HepG2 (cell line): Measurements from ENCODE around the gene CCNI2. TPM values are rescaled to one million over a fixed set of nuclear protein-coding genes. Genes with fewer than 3 reads are reported as not detected.

Source experiments
- GATAD1 ChIP-seq: IDR thresholded peaks from 2 replicates; pipeline ENCODE4 v1.6.1; 2016; ENCODE audit warnings: missing genetic modification reagents, missing compliant biosample characterization
- MXI1 ChIP-seq: IDR thresholded peaks from 3 replicates; pipeline ENCODE4 v1.6.1; 2012; ENCODE audit warnings: low read depth, low read length, inconsistent platforms, borderline replicate concordance
- MYC ChIP-seq: sonication (generic); formaldehyde crosslinking; IDR thresholded peaks from 2 replicates; pipeline ENCODE4 v1.9.0; 2021; ENCODE audit warnings: missing genetic modification reagents, borderline replicate concordance
- PHF5A ChIP-seq: IDR thresholded peaks from one replicate; pipeline ENCODE4 v1.6.1; 2018; ENCODE audit warnings: low read depth, missing genetic modification reagents; ENCODE audit not compliant: unreplicated experiment
- POLR2AphosphoS2 ChIP-seq: IDR thresholded peaks from 2 replicates; pipeline ENCODE4 v1.6.1; 2011; ENCODE audit warnings: low read depth, low read length, improper control_type of control experiment
- RXRA ChIP-seq: sonication (generic); formaldehyde crosslinking; IDR thresholded peaks from 2 replicates; pipeline ENCODE4 v1.5.1; 2020; ENCODE audit warnings: missing genetic modification reagents
- ZNF326 ChIP-seq: sonication (generic); formaldehyde crosslinking; IDR thresholded peaks from 2 replicates; pipeline ENCODE4 v1.4.0; 2020; ENCODE audit warnings: missing genetic modification reagents, borderline replicate concordance
- ZNF335 ChIP-seq: sonication (generic); formaldehyde crosslinking; IDR thresholded peaks from 2 replicates; pipeline ENCODE4 v1.4.0; 2020; ENCODE audit warnings: missing genetic modification reagents
- ZNF841 ChIP-seq: sonication (generic); formaldehyde crosslinking; IDR thresholded peaks from 2 replicates; pipeline ENCODE4 v1.8.1; 2023; ENCODE audit warnings: missing genetic modification reagents, borderline replicate concordance
- polyA plus RNA-seq, 8 experiments: library from polyadenylated mRNA; depleted of rRNA in 3 of 8; stranded (reverse) in 7 of 8; unstranded in 1 of 8; fragments of >200 nt; fragmentation: Illumina TruSeq in 4 of 8; extraction: Trizol in 4 of 8; gene quantifications; 2 replicates each; pipeline versions ENCODE4 v1.2.1 to v1.2.3, GENCODE V29; 2011 to 2016; ENCODE audit warnings: low read depth in 4 of 8, missing spikeins in 1 of 8, mixed read lengths in 1 of 8; ENCODE audit not compliant: insufficient read depth in 1 of 8
- total RNA-seq, 5 experiments: library from RNA; depleted of rRNA; stranded (reverse); fragments of >200 nt; fragmentation: Illumina TruSeq; extraction: Trizol; gene quantifications; 2 replicates each; pipeline ENCODE4 v1.2.3, GENCODE V29; 2016; ENCODE audit warnings: low read depth in 1 of 5
- TF ChIP-seq, protein P1 (sequence below): sonication (generic); formaldehyde crosslinking; IDR thresholded peaks from 2 replicates; pipeline ENCODE4 v1.5.0; 2020; ENCODE audit warnings: mild to moderate bottlenecking, missing genetic modification reagents
- TF ChIP-seq, protein P2 (sequence below), 2 experiments: fragments of 450-650 bp in 1 of 2; sonication (generic) in 1 of 2; formaldehyde crosslinking in 1 of 2; IDR thresholded peaks; 2 replicates each; pipeline versions ENCODE4 v1.6.1 to v1.8.0; 2016 to 2022; ENCODE audit warnings: antibody characterized with exemption in 1 of 2, mild to moderate bottlenecking in 1 of 2, missing genetic modification reagents in 1 of 2
- TF ChIP-seq, protein P3 (sequence below): sonication (generic); formaldehyde crosslinking; IDR thresholded peaks from 2 replicates; pipeline ENCODE4 v1.8.0; 2022; ENCODE audit warnings: mild to moderate bottlenecking, missing genetic modification reagents, moderate library complexity
- TF ChIP-seq, protein P4 (sequence below): IDR thresholded peaks from 2 replicates; pipeline ENCODE4 v1.6.1; 2016; ENCODE audit warnings: missing compliant biosample characterization, missing genetic modification reagents, borderline replicate concordance

Gene CCNI2
- total and polyA plus RNA-seq, 2 of the 13 experiments (the other 11 are each of a cell fraction or from before 2014, with no cell fraction given), result not detected

DNA sequence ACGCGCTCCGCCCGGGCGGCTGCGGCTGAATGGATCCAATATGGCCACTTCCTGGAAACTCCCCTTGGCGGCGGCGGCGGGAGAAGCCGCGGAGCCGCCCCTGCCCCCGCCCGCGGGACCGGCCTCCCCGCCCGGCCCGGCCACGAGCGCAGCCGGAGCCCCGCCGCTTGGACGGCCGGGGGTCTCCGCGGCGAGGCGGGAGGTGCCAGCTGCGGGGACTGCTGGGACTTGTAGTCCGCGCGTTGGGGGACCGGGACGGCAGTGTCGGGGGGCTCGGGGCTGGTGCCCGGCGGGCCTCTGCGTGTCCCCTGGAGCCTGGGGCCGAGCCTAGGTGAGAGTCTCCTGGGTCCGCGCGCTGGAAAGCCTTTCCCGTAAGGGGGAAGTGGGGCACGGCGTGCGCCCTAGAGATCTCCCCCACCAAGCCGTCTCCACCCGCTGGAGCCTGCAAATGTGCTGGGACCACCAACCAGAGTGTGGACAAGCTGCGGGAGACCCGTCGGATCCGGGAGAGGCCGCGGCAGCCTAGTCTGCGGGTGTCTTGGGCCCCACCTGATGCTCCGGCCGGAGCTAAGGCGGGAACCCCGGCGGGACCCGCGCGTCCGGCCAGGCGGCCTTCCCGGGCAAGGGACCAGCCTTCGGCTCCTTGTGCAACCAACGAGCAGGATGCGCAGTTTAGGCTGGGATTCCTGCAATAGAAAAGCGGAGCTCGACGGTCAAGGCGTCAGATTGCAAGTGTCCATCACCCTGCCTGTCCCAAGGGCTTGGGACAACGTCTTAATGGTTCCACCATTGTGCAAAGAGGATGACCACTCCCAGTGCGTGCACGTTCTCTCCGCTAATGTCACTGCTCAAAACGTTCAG is 30.2 kb downstream of the CCNI2 start, which contains the start of gene SEPTIN8 (continued):
- TF ChIP-seq, protein P1, sequence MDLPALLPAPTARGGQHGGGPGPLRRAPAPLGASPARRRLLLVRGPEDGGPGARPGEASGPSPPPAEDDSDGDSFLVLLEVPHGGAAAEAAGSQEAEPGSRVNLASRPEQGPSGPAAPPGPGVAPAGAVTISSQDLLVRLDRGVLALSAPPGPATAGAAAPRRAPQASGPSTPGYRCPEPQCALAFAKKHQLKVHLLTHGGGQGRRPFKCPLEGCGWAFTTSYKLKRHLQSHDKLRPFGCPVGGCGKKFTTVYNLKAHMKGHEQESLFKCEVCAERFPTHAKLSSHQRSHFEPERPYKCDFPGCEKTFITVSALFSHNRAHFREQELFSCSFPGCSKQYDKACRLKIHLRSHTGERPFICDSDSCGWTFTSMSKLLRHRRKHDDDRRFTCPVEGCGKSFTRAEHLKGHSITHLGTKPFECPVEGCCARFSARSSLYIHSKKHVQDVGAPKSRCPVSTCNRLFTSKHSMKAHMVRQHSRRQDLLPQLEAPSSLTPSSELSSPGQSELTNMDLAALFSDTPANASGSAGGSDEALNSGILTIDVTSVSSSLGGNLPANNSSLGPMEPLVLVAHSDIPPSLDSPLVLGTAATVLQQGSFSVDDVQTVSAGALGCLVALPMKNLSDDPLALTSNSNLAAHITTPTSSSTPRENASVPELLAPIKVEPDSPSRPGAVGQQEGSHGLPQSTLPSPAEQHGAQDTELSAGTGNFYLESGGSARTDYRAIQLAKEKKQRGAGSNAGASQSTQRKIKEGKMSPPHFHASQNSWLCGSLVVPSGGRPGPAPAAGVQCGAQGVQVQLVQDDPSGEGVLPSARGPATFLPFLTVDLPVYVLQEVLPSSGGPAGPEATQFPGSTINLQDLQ (CRISPR knock-in tag), result 0 out of 2 replicates have a peak, but pooled peaks have one; percentile 23
- no peak for TF ChIP-seq PHF5A
- peak; percentile 36; the same call in 1 of the 2 replicates for TF ChIP-seq RXRA (CRISPR knock-in tag)
- TF ChIP-seq, protein P2, sequence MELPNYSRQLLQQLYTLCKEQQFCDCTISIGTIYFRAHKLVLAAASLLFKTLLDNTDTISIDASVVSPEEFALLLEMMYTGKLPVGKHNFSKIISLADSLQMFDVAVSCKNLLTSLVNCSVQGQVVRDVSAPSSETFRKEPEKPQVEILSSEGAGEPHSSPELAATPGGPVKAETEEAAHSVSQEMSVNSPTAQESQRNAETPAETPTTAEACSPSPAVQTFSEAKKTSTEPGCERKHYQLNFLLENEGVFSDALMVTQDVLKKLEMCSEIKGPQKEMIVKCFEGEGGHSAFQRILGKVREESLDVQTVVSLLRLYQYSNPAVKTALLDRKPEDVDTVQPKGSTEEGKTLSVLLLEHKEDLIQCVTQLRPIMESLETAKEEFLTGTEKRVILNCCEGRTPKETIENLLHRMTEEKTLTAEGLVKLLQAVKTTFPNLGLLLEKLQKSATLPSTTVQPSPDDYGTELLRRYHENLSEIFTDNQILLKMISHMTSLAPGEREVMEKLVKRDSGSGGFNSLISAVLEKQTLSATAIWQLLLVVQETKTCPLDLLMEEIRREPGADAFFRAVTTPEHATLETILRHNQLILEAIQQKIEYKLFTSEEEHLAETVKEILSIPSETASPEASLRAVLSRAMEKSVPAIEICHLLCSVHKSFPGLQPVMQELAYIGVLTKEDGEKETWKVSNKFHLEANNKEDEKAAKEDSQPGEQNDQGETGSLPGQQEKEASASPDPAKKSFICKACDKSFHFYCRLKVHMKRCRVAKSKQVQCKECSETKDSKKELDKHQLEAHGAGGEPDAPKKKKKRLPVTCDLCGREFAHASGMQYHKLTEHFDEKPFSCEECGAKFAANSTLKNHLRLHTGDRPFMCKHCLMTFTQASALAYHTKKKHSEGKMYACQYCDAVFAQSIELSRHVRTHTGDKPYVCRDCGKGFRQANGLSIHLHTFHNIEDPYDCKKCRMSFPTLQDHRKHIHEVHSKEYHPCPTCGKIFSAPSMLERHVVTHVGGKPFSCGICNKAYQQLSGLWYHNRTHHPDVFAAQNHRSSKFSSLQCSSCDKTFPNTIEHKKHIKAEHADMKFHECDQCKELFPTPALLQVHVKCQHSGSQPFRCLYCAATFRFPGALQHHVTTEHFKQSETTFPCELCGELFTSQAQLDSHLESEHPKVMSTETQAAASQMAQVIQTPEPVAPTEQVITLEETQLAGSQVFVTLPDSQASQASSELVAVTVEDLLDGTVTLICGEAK (IDR thresholded peaks at IDR 0.05), result no peak
- TF ChIP-seq, protein P2 (CRISPR knock-in tag; IDR thresholded peaks at IDR 0.05), result peak; percentile 26; the same call in 1 of the 2 replicates
- no peak for TF ChIP-seq MXI1
- no peak for TF ChIP-seq ZNF326 (CRISPR knock-in tag)
- TF ChIP-seq MYC (CRISPR knock-in tag), result peak; percentile 39; the same call in 1 of the 2 replicates
- TF ChIP-seq, protein P3, sequence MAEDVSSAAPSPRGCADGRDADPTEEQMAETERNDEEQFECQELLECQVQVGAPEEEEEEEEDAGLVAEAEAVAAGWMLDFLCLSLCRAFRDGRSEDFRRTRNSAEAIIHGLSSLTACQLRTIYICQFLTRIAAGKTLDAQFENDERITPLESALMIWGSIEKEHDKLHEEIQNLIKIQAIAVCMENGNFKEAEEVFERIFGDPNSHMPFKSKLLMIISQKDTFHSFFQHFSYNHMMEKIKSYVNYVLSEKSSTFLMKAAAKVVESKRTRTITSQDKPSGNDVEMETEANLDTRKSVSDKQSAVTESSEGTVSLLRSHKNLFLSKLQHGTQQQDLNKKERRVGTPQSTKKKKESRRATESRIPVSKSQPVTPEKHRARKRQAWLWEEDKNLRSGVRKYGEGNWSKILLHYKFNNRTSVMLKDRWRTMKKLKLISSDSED, result 0 out of 2 replicates have a peak, but pooled peaks have one; percentile 36
- no peak for TF ChIP-seq POLR2AphosphoS2
- 0 out of 2 replicates have a peak, but pooled peaks have one; percentile 50 for TF ChIP-seq ZNF841 (CRISPR knock-in tag)
- no peak for TF ChIP-seq ZNF335 (CRISPR knock-in tag)
- TF ChIP-seq, protein P4, sequence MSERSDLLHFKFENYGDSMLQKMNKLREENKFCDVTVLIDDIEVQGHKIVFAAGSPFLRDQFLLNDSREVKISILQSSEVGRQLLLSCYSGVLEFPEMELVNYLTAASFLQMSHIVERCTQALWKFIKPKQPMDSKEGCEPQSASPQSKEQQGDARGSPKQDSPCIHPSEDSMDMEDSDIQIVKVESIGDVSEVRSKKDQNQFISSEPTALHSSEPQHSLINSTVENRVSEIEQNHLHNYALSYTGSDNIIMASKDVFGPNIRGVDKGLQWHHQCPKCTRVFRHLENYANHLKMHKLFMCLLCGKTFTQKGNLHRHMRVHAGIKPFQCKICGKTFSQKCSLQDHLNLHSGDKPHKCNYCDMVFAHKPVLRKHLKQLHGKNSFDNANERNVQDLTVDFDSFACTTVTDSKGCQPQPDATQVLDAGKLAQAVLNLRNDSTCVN (CRISPR knock-in tag), result no peak
- TF ChIP-seq GATAD1 (CRISPR knock-in tag), result 0 out of 2 replicates have a peak, but pooled peaks have one; percentile 6
